ENCODE data around the gene CHD8. TPM values are rescaled to one million over a fixed set of nuclear protein-coding genes. Genes with fewer than 3 reads are reported as not detected.

CHD8 gene
- total and polyA plus RNA-seq, 2 donors (not counting 3 experiments of a cell fraction or from before 2014, with no cell fraction given): 52.3 to 94.3 TPM

GRCh38 chr14:21352587-21352986, 103.3 kb downstream of the CHD8 start:
- FAIRE-seq: no peak
- no peak overlapping the region for H2AFZ ChIP-seq (ENCODE audit: low read depth, low read length)
- H3K36me3 ChIP-seq (ENCODE audit: control insufficient read depth in 2 of 2, extremely low read depth in 1 of 2, insufficient read depth in 2 of 2, low read length in 2 of 2): peaks cover 20 to 32% of the 10 kb centered on the region in 2 experiments
- POLR2A ChIA-PET: no interaction called here
- H3K79me2 ChIP-seq (ENCODE audit: control insufficient read depth, insufficient read depth, low read length): no peaks in the 10 kb centered on the region
- dilution Hi-C loops (cut with MboI; ENCODE audit: extremely low pct_ligation_motif_present, low sequenced_read_pairs) (no loop called here), intact Hi-C loops (cut with micrococcal nuclease) (loop anchor here (10.0 kb wide), 1 partner anchor 62 kb away; no protein-coding TSS in a partner anchor)
- no peak overlapping the region for H3K27ac ChIP-seq (ENCODE audit: insufficient read depth, low read depth, low read length)
- no peaks in the 10 kb centered on the region for H4K20me1 ChIP-seq (replicated peaks; ENCODE audit: control insufficient read depth, extremely low read depth, insufficient read depth, low read length)
- no peaks in the 10 kb centered on the region for H3K9me3 ChIP-seq (replicated peaks; ENCODE audit: control insufficient read depth, insufficient read depth, low read length)
- no peak for DNase-seq (ENCODE audit: low read depth, low spot score)
- H3K9me1 ChIP-seq (replicated peaks; ENCODE audit: control insufficient read depth, extremely low read depth, insufficient read depth, low read length): no peaks in the 10 kb centered on the region
- BruUV-seq (replicated peaks): no TSS peak
- no peaks in the 10 kb centered on the region for H3K27me3 ChIP-seq (ENCODE audit: control insufficient read depth in 2 of 2, insufficient read depth in 2 of 2, low read length in 2 of 2)
- CTCF ChIA-PET: no interaction called here
- H3K9ac ChIP-seq (replicated peaks; ENCODE audit: extremely low read depth, insufficient read depth, low read length): no peak overlapping the region
- TF ChIP-seq POLR2AphosphoS5 (IDR thresholded peaks at IDR 0.05; ENCODE audit: insufficient read depth, low read depth, low read length): no peak
- TF ChIP-seq MAX (IDR thresholded peaks at IDR 0.05; ENCODE audit: insufficient read depth, insufficient read length): no peak
- TF ChIP-seq FOS (IDR thresholded peaks at IDR 0.05; ENCODE audit: borderline replicate concordance, insufficient read depth, low read length): no peak
- no peak for TF ChIP-seq GATA2 (IDR thresholded peaks at IDR 0.05; ENCODE audit: insufficient read depth, insufficient read length, low read depth, low read length)
- no peak for TF ChIP-seq JUN (IDR thresholded peaks at IDR 0.05; ENCODE audit: borderline replicate concordance, insufficient read depth, insufficient read length, low read depth)
- no peak for TF ChIP-seq CTCF (IDR thresholded peaks at IDR 0.05; ENCODE audit: extremely low read depth in 1 of 2, insufficient read depth in 1 of 2, low read depth in 1 of 2, low read length in 2 of 2)
- TF ChIP-seq EZH2 (IDR thresholded peaks at IDR 0.05; ENCODE audit: borderline replicate concordance, low read depth, low read length, severe bottlenecking): no peak
- TF ChIP-seq POLR2A (IDR thresholded peaks at IDR 0.05; ENCODE audit: low read depth, low read length): no peak
- no peak for TF ChIP-seq MYC (IDR thresholded peaks at IDR 0.05; ENCODE audit: low read depth, low read length)
- H3K4me3 ChIP-seq (replicated peaks in 1 of 3; ENCODE audit: insufficient read depth in 1 of 3, low read depth in 1 of 3, low read length in 3 of 3): no peak overlapping the region
- H3K4me1 ChIP-seq (ENCODE audit: control insufficient read depth, extremely low read depth, insufficient read depth, low read length): no peaks in the 10 kb centered on the region
- H3K4me2 ChIP-seq (ENCODE audit: insufficient read depth, low read length): no peak overlapping the region

All from endothelial cell of umbilical vein (primary cell).